OCI-LY7 (cell line): Measurements from ENCODE around the gene MPEG1.

ENCODE experiments used
- CTCF ChIP-seq: fragments of 200-600 bp; sonication (generic); conservative IDR thresholded peaks from 2 replicates; pipeline ENCODE4 v1.5.1; 2014; ENCODE audit warnings: mild to moderate bottlenecking, antibody characterized with exemption, low read length, moderate library complexity, mixed read lengths
- EZH2phosphoT487 ChIP-seq: fragments of 200-600 bp; sonication (generic); IDR thresholded peaks from 2 replicates; pipeline ENCODE4 v1.6.1; 2018; ENCODE audit warnings: low read depth, borderline replicate concordance, mild to moderate bottlenecking, mixed run types, antibody characterized with exemption, low read length, moderate library complexity, mixed read lengths

- TF ChIP-seq EZH2phosphoT487: no peak
- no peak for TF ChIP-seq CTCF
Measured at GRCh38 chr11:59225017-59225416, 12.3 kb upstream of the MPEG1 start.
